DOHH2 (cell line): ENCODE results near the gene COPZ1.
"Not testable (repeated sequence)": the region's sequence is repeated elsewhere in the genome, so short reads cannot be mapped to it uniquely, and the experiment has no call there.

Source experiments
- H3F3A ChIP-seq: fragments of 200-600 bp; sonication (generic), shearing (Covaris generic); 2 replicates; pipeline ENCODE4 v1.6.0; 2016; ENCODE audit warnings: antibody characterized with exemption, mild to moderate bottlenecking; ENCODE audit not compliant: control insufficient read depth, insufficient read depth
- H3K27ac ChIP-seq: fragments of 200-600 bp; sonication (generic); 2 replicates; pipeline ENCODE4 v1.5.1; 2014; ENCODE audit warnings: low read depth, mild to moderate bottlenecking, low read length, moderate library complexity
- H3K27me3 ChIP-seq: fragments of 200-600 bp; sonication (generic); 2 replicates; pipeline ENCODE4 v1.6.1; 2014; ENCODE audit warnings: mild to moderate bottlenecking, low read length, mixed read lengths; ENCODE audit not compliant: control insufficient read depth
- H3K36me3 ChIP-seq: fragments of 200-600 bp; sonication (generic); 2 replicates; pipeline ENCODE4 v1.6.1; 2014; ENCODE audit warnings: mild to moderate bottlenecking, low read length, moderate library complexity, mixed read lengths; ENCODE audit not compliant: control insufficient read depth
- H3K4me1 ChIP-seq: fragments of 200-600 bp; sonication (generic); 2 replicates; pipeline ENCODE4 v1.6.1; 2014; ENCODE audit warnings: mild to moderate bottlenecking, low read length, mixed read lengths; ENCODE audit not compliant: control insufficient read depth
- H3K4me2 ChIP-seq: fragments of 200-600 bp; sonication (generic); 2 replicates; pipeline ENCODE4 v1.6.0; 2014; ENCODE audit warnings: mild to moderate bottlenecking, low read length, moderate library complexity
- H3K4me3 ChIP-seq: fragments of 200-600 bp; sonication (generic); 2 replicates; pipeline ENCODE4 v1.5.1; 2014; ENCODE audit warnings: mild to moderate bottlenecking, low read length, mixed read lengths
- H3K79me2 ChIP-seq: fragments of 200-600 bp; sonication (generic); 2 replicates; pipeline ENCODE4 v1.6.1; 2014; ENCODE audit warnings: mild to moderate bottlenecking, low read length, mixed read lengths; ENCODE audit not compliant: control insufficient read depth
- H3K9me2 ChIP-seq: fragments of 200-600 bp; sonication (generic); replicated peaks from 2 replicates; pipeline ENCODE4 v1.6.1; 2014; ENCODE audit warnings: mild to moderate bottlenecking, low read length, mixed read lengths; ENCODE audit not compliant: control insufficient read depth
- H3K9me3 ChIP-seq: fragments of 200-600 bp; sonication (generic); 2 replicates; pipeline ENCODE4 v1.6.1; 2014; ENCODE audit warnings: antibody characterized with exemption, low read length, mixed read lengths; ENCODE audit not compliant: control insufficient read depth, insufficient read depth
- H4K20me1 ChIP-seq: fragments of 200-600 bp; sonication (generic); 2 replicates; pipeline ENCODE4 v1.6.0; 2014; ENCODE audit warnings: low read depth, mild to moderate bottlenecking, antibody characterized with exemption, low read length, moderate library complexity; ENCODE audit not compliant: control insufficient read depth, insufficient read depth
- CTCF ChIP-seq: fragments of 200-600 bp; sonication (generic); IDR thresholded peaks from one replicate; pipeline ENCODE4 v1.5.1; 2014; ENCODE audit warnings: antibody characterized with exemption, mild to moderate bottlenecking, low read depth, low read length; ENCODE audit not compliant: poor library complexity, severe bottlenecking
- EZH2phosphoT487 ChIP-seq: fragments of 200-600 bp; sonication (generic); IDR thresholded peaks from 2 replicates; pipeline ENCODE4 v1.6.1; 2017; ENCODE audit warnings: borderline replicate concordance, mild to moderate bottlenecking, antibody characterized with exemption, low read length, moderate library complexity, mixed read lengths

Gene COPZ1

DNA sequence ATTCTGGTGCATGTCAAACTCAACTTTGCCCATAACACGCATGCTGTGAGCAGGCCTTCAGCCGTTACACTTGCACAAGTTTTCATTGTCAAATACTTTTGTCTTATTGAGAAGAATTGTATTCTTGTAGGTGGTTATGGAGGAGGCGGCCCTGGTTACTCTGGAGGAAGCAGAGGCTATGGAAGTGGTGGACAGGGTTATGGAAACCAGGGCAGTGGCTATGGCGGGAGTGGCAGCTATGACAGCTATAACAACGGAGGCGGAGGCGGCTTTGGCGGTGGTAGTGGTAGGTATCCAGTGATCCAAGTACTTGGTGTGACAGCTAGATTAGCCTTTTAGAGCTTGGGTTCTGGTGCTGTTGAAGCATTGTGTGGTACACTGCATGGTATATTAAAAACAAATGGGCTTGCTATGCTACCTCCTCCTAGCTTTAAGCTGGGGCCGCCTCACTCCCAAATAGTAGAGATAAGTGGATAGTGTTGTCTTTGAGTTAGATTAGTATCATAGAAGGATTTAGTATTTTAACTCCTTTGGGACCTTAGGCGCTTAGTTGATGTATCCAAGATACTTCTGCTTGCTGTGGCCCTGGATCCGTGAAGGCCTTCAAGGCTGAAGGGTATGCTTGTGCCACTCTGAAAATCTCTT is 41.9 kb upstream of the COPZ1 start:
- no peaks in the 10 kb centered on the region for H3K9me3 ChIP-seq
- peak overlapping the region; percentile 8 for H3K27ac ChIP-seq
- peaks cover 78% of the 10 kb centered on the region for H3F3A ChIP-seq
- peaks cover 58% of the 10 kb centered on the region for H3K4me1 ChIP-seq
- peak overlapping the region; percentile 96 for H3K4me3 ChIP-seq
- no peaks in the 10 kb centered on the region for H3K9me2 ChIP-seq
- peaks cover 57% of the 10 kb centered on the region for H3K79me2 ChIP-seq
- peaks cover 91% of the 10 kb centered on the region for H3K36me3 ChIP-seq
- H3K4me2 ChIP-seq = peak overlapping the region; percentile 91
- no peaks in the 10 kb centered on the region for H3K27me3 ChIP-seq
- H4K20me1 ChIP-seq = peaks cover 40% of the 10 kb centered on the region
- no peak for TF ChIP-seq EZH2phosphoT487
- no peak for TF ChIP-seq CTCF

- H3K27ac ChIP-seq, H3K27me3 ChIP-seq, H3K9me3 ChIP-seq, H3K9me2 ChIP-seq: not testable (repeated sequence)
- peaks cover 45% of the 10 kb centered on the region for H3K79me2 ChIP-seq
- H3F3A ChIP-seq = peaks cover 81% of the 10 kb centered on the region
- peak overlapping the region; percentile 91 for H3K4me2 ChIP-seq
- peak overlapping the region; percentile 96 for H3K4me3 ChIP-seq
- H3K36me3 ChIP-seq = peaks cover 83% of the 10 kb centered on the region
- peaks cover 34% of the 10 kb centered on the region for H4K20me1 ChIP-seq
- H3K4me1 ChIP-seq = peaks cover 63% of the 10 kb centered on the region
These were observed 40.7 kb upstream of the COPZ1 start for GRCh38 chr12:54284070-54284780.

GRCh38 chr12:54285150-54286041 is 39.5 kb upstream of the COPZ1 start:
- H3K36me3 ChIP-seq = peaks cover 79% of the 10 kb centered on the region
- no peaks in the 10 kb centered on the region for H3K9me2 ChIP-seq
- H3K4me1 ChIP-seq = peaks cover 70% of the 10 kb centered on the region
- peaks cover 34% of the 10 kb centered on the region for H4K20me1 ChIP-seq
- TF ChIP-seq EZH2phosphoT487 (no peak), CTCF (peak; percentile 37)
- H3K27ac ChIP-seq = no peak overlapping the region
- no peaks in the 10 kb centered on the region for H3K9me3 ChIP-seq
- H3K27me3 ChIP-seq = no peaks in the 10 kb centered on the region
- peaks cover 90% of the 10 kb centered on the region for H3F3A ChIP-seq
- peak overlapping the region; percentile 91; the same call in 1 of the 2 replicates for H3K4me2 ChIP-seq
- H3K4me3 ChIP-seq = no peak overlapping the region
- peaks cover 39% of the 10 kb centered on the region for H3K79me2 ChIP-seq
